Liver (tissue), 9 donors: Measurements from ENCODE around the gene ZFYVE28. TPM values are rescaled to one million over a fixed set of nuclear protein-coding genes. Genes with fewer than 3 reads are reported as not detected.

Experiments used
- DNase-seq: peaks from one replicate; pipeline ENCODE4 v3.0.0-alpha.2; 2017; ENCODE audit warnings: low spot score
- H3K27ac ChIP-seq, 2 donors: one replicate each; pipeline ENCODE4 v1.7.0; 2013; ENCODE audit warnings: inconsistent platforms in 2 of 2, low read length in 2 of 2, control low read depth in 1 of 2, low read depth in 1 of 2, mild to moderate bottlenecking in 1 of 2
- H3K27me3 ChIP-seq, 4 donors: one replicate each; pipeline versions ENCODE4 v1.6.1 to v1.7.0; 2013; ENCODE audit warnings: low read length in 3 of 4, inconsistent platforms in 1 of 4, mild to moderate bottlenecking in 1 of 4, moderate library complexity in 1 of 4; ENCODE audit not compliant: control insufficient read depth in 4 of 4, insufficient read depth in 4 of 4
- H3K36me3 ChIP-seq, 4 donors: one replicate each; pipeline versions ENCODE4 v1.6.1 to v1.7.0; 2013; ENCODE audit warnings: low read length in 3 of 4, mild to moderate bottlenecking in 3 of 4, low read depth in 1 of 4, moderate library complexity in 1 of 4; ENCODE audit not compliant: control insufficient read depth in 4 of 4, insufficient read depth in 3 of 4
- H3K4me1 ChIP-seq, 4 donors: one replicate each; pipeline versions ENCODE4 v1.6.1 to v1.7.0; 2013; ENCODE audit warnings: low read length in 3 of 4, mild to moderate bottlenecking in 3 of 4, moderate library complexity in 1 of 4; ENCODE audit not compliant: control insufficient read depth in 4 of 4, insufficient read depth in 4 of 4
- H3K4me3 ChIP-seq, 3 donors: one replicate each; pipeline versions ENCODE4 v1.6.1 to v1.7.0; 2013; ENCODE audit warnings: low read length in 3 of 3, control low read depth in 1 of 3, low read depth in 1 of 3, mild to moderate bottlenecking in 1 of 3
- H3K9ac ChIP-seq, 2 donors: one replicate each; pipeline ENCODE4 v1.7.0; 2013; ENCODE audit warnings: low read length in 2 of 2, mild to moderate bottlenecking in 2 of 2, moderate library complexity in 2 of 2, control low read depth in 1 of 2, low read depth in 1 of 2
- H3K9me3 ChIP-seq, 4 donors: one replicate each; pipeline versions ENCODE4 v1.6.1 to v1.7.0; 2013; ENCODE audit warnings: low read length in 3 of 4; ENCODE audit not compliant: control insufficient read depth in 4 of 4
- ATF3 ChIP-seq: IDR thresholded peaks from 2 replicates; pipeline ENCODE4 v1.6.1; 2016; ENCODE audit warnings: antibody characterized with exemption
- EGR1 ChIP-seq, 2 donors: IDR thresholded peaks; 2 replicates each; pipeline ENCODE4 v1.6.1; 2016 to 2018; ENCODE audit warnings: antibody characterized with exemption in 2 of 2, low read depth in 2 of 2
- GABPA ChIP-seq, 2 donors: IDR thresholded peaks in 1 of 2; conservative IDR thresholded peaks in 1 of 2; 2 replicates each; pipeline ENCODE4 v1.6.1; 2016; ENCODE audit warnings: antibody characterized with exemption in 2 of 2, mild to moderate bottlenecking in 1 of 2, moderate library complexity in 1 of 2
- HNF4A ChIP-seq, 2 donors: conservative IDR thresholded peaks; 2 replicates each; pipeline ENCODE4 v1.6.1; 2016; ENCODE audit warnings: antibody characterized with exemption in 2 of 2, mild to moderate bottlenecking in 2 of 2
- MAX ChIP-seq: IDR thresholded peaks from 2 replicates; pipeline ENCODE4 v1.6.1; 2016; ENCODE audit warnings: antibody characterized with exemption
- NR2F2 ChIP-seq: IDR thresholded peaks from 2 replicates; pipeline ENCODE4 v1.6.1; 2016; ENCODE audit warnings: antibody characterized with exemption
- SP1 ChIP-seq: IDR thresholded peaks from 2 replicates; pipeline ENCODE4 v1.6.1; 2018; ENCODE audit warnings: antibody characterized with exemption, mild to moderate bottlenecking
- YY1 ChIP-seq: IDR thresholded peaks from 2 replicates; pipeline ENCODE4 v1.6.1; 2016; ENCODE audit warnings: antibody characterized with exemption, mild to moderate bottlenecking
- ZBTB33 ChIP-seq: IDR thresholded peaks from 2 replicates; pipeline ENCODE4 v1.6.1; 2016; ENCODE audit warnings: antibody characterized with exemption
- WGBS: extraction: QIAGEN DNeasy Blood & Tissue Kit; methylation state at CpG from one replicate; pipeline ENCODE4 v1.1.7; 2013; 5-methylcytosine and 5-hydroxymethylcytosine counted together
- polyA plus RNA-seq, 2 donors: library from polyadenylated mRNA; stranded (reverse) in 1 of 2; unstranded in 1 of 2; fragments of 200-250 nt in 1 of 2; fragments of >200 nt in 1 of 2; fragmentation: Nextera tagmentation in 1 of 2; extraction: Ambion mirVana in 1 of 2; gene quantifications; one replicate each; pipeline versions ENCODE4 v1.2.1 to v1.2.3, GENCODE V29; 2013 to 2015
- total RNA-seq, 2 donors: library from RNA; depleted of rRNA; stranded (reverse); fragments of >200 nt; gene quantifications; one replicate each; pipeline ENCODE4 v1.2.3, GENCODE V29; 2014
- TF ChIP-seq, protein P1 (sequence below): IDR thresholded peaks from 2 replicates; pipeline ENCODE4 v1.6.1; 2016; ENCODE audit warnings: antibody characterized with exemption, mild to moderate bottlenecking
- donor health status: healthy.
- donor health status: healthy.
- donor health status: healthy.
- donor health status: healthy.
- donor health status: healthy.

Gene ZFYVE28
- total and polyA plus RNA-seq, 4 donors: 2.0 to 6.1 (median 2.7) TPM

GRCh38 chr4:2417226-2417764, 1.1 kb downstream of the ZFYVE28 start (continued):
- TF ChIP-seq ATF3: no peak
- no peak for TF ChIP-seq NR2F2
- TF ChIP-seq, protein P1, sequence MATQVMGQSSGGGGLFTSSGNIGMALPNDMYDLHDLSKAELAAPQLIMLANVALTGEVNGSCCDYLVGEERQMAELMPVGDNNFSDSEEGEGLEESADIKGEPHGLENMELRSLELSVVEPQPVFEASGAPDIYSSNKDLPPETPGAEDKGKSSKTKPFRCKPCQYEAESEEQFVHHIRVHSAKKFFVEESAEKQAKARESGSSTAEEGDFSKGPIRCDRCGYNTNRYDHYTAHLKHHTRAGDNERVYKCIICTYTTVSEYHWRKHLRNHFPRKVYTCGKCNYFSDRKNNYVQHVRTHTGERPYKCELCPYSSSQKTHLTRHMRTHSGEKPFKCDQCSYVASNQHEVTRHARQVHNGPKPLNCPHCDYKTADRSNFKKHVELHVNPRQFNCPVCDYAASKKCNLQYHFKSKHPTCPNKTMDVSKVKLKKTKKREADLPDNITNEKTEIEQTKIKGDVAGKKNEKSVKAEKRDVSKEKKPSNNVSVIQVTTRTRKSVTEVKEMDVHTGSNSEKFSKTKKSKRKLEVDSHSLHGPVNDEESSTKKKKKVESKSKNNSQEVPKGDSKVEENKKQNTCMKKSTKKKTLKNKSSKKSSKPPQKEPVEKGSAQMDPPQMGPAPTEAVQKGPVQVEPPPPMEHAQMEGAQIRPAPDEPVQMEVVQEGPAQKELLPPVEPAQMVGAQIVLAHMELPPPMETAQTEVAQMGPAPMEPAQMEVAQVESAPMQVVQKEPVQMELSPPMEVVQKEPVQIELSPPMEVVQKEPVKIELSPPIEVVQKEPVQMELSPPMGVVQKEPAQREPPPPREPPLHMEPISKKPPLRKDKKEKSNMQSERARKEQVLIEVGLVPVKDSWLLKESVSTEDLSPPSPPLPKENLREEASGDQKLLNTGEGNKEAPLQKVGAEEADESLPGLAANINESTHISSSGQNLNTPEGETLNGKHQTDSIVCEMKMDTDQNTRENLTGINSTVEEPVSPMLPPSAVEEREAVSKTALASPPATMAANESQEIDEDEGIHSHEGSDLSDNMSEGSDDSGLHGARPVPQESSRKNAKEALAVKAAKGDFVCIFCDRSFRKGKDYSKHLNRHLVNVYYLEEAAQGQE: no peak

GRCh38 chr4:2416564-2417225, 1.8 kb downstream of the ZFYVE28 start:
- no peak for TF ChIP-seq EGR1 (IDR thresholded peaks at IDR 0.05; ENCODE audit: low read depth in 2 of 2)
- no peak for TF ChIP-seq ZBTB33
- TF ChIP-seq NR2F2: no peak
- TF ChIP-seq, protein P1: no peak
- no peak for TF ChIP-seq MAX
- no peak for TF ChIP-seq ATF3
- no peak for TF ChIP-seq SP1
- no peak for TF ChIP-seq HNF4A (conservative IDR thresholded peaks at IDR 0.05)
- no peak for TF ChIP-seq GABPA (IDR thresholded peaks at IDR 0.05 in 1 of 2, conservative IDR thresholded peaks at IDR 0.05 in 1 of 2)
- TF ChIP-seq YY1: no peak

More at GRCh38 chr4:2416564-2417225, 1.8 kb downstream of the ZFYVE28 start:
- WGBS: 19% methylated on average over 55 of the region's 55 CpGs
- H3K4me3 ChIP-seq: peak overlapping the region in 2 of 3 donors; percentile 50 to 84
- no peak overlapping the region for H3K27ac ChIP-seq
- H3K4me1 ChIP-seq: peaks cover 11 to 41% (median 27%) of the 10 kb centered on the region in 4 donors
- H3K27me3 ChIP-seq: no peaks in the 10 kb centered on the region
- H3K36me3 ChIP-seq: no peaks in the 10 kb centered on the region
- H3K9me3 ChIP-seq: no peaks in the 10 kb centered on the region
- H3K9ac ChIP-seq: no peak overlapping the region
- no peak for DNase-seq
